BE2C (cell line): ENCODE data around the gene SAYSD1.

Experiments
- DNase-seq: peaks from one replicate; pipeline ENCODE4 v3.0.0-alpha.2; 2020
- H3K27me3 ChIP-seq: fragments of 250-450 bp; sonication (Bioruptor Pico); 2 replicates; pipeline ENCODE4 v1.5.1; 2020; ENCODE audit warnings: mild to moderate bottlenecking
- H3K36me3 ChIP-seq: fragments of 250-450 bp; sonication (Bioruptor Pico); 2 replicates; pipeline ENCODE4 v1.5.1; 2020; ENCODE audit warnings: mild to moderate bottlenecking
- H3K4me1 ChIP-seq: fragments of 250-450 bp; sonication (Bioruptor Pico); 2 replicates; pipeline ENCODE4 v1.5.1; 2020
- H3K4me3 ChIP-seq: 2 replicates; pipeline ENCODE4 v1.5.1; 2011; ENCODE audit warnings: low read depth, low read length
- H3K9me3 ChIP-seq: fragments of 250-450 bp; sonication (Bioruptor Pico); 2 replicates; pipeline ENCODE4 v1.5.1; 2020
- CTCF ChIP-seq: IDR thresholded peaks from 2 replicates; pipeline ENCODE4 v1.5.1; 2012; ENCODE audit warnings: mild to moderate bottlenecking, low read depth, low read length

The SAYSD1 gene

GRCh38 chr6:39055661-39056060 lies 59.3 kb downstream of the SAYSD1 start:
- TF ChIP-seq CTCF, result no peak
- Histone ChIP-seq H3K4me3 (no peak overlapping the region), H3K4me1 (no peaks in the 10 kb centered on the region), H3K36me3 (no peaks in the 10 kb centered on the region), H3K9me3 (no peaks in the 10 kb centered on the region), H3K27me3 (peaks cover 2% of the 10 kb centered on the region)
- no peak for DNase-seq

- Histone ChIP-seq H3K27me3 (peaks cover 11% of the 10 kb centered on the region), H3K4me1 (no peaks in the 10 kb centered on the region), H3K4me3 (no peak overlapping the region), H3K36me3 (no peaks in the 10 kb centered on the region), H3K9me3 (no peaks in the 10 kb centered on the region)
- DNase-seq, result no peak
- TF ChIP-seq CTCF, result no peak
These were observed 60.3 kb downstream of the SAYSD1 start for GRCh38 chr6:39054577-39055142.
